RWPE2 (cell line): ENCODE data around the gene SCN5A.
A peak's percentile ranks its signal among the peaks of the same experiment; 100 is the strongest.

Experiments
- ATAC-seq: fragments of 200-7000 bp; cut with Tn5 transposase; 3 replicates; pipeline ENCODE4 v1.9.1; 2021; ENCODE audit warnings: low read depth
- DNase-seq: peaks from one replicate; pipeline ENCODE4 v3.0.0-alpha.2; 2020; ENCODE audit warnings: low spot score
- H3K27ac ChIP-seq: fragments of 450-650 bp; 2 replicates; pipeline ENCODE4 v1.5.1; 2017; ENCODE audit warnings: mild to moderate bottlenecking; ENCODE audit not compliant: poor library complexity, severe bottlenecking
- H3K27me3 ChIP-seq: fragments of 250-450 bp; sonication (Bioruptor Pico); 2 replicates; pipeline ENCODE4 v1.5.1; 2021; ENCODE audit warnings: mild to moderate bottlenecking, moderate library complexity; ENCODE audit not compliant: insufficient read depth, poor library complexity, severe bottlenecking
- H3K36me3 ChIP-seq: fragments of 250-450 bp; sonication (Bioruptor Pico); 2 replicates; pipeline ENCODE4 v1.5.1; 2020; ENCODE audit warnings: low read depth, mild to moderate bottlenecking, moderate library complexity
- H3K4me1 ChIP-seq: fragments of 250-450 bp; sonication (Bioruptor Pico); 2 replicates; pipeline ENCODE4 v1.5.1; 2021; ENCODE audit warnings: mild to moderate bottlenecking, moderate library complexity; ENCODE audit not compliant: insufficient read depth, poor library complexity, severe bottlenecking
- H3K4me3 ChIP-seq: fragments of 250-450 bp; sonication (Bioruptor Pico); 2 replicates; pipeline ENCODE4 v1.5.1; 2021; ENCODE audit warnings: mild to moderate bottlenecking, moderate library complexity; ENCODE audit not compliant: severe bottlenecking
- H3K9me3 ChIP-seq: fragments of 250-450 bp; sonication (Bioruptor Pico); 2 replicates; pipeline ENCODE4 v1.5.1; 2021; ENCODE audit warnings: mild to moderate bottlenecking, moderate library complexity; ENCODE audit not compliant: severe bottlenecking
- TF ChIP-seq, protein P1 (sequence below): fragments of 450-650 bp; IDR thresholded peaks from one replicate; pipeline ENCODE4 v1.5.1; 2017; ENCODE audit warnings: mild to moderate bottlenecking, moderate library complexity; ENCODE audit not compliant: poor library complexity, severe bottlenecking

SCN5A gene

DNA sequence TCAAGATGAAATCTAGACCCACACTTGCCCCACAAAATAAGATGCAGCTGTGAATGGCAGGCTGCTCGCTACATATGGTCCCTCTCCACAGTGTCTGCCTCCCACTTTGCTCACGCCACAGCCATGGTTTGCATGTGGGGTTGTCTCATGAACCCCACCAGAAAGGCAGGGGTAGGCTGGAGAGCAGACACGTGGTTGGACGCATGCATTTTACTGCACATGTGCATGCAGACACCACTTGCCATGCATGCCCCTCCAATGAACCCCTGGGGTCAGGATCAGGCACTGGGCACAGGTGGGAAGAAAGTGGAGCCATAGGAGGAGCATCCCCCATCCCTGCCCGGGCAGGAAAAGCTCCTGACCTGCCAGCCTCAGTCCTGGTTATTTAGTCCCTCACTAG is 20.7 kb downstream of the SCN5A start:
- H3K4me3 ChIP-seq, result no peak overlapping the region
- no peaks in the 10 kb centered on the region for H3K27me3 ChIP-seq
- no peaks in the 10 kb centered on the region for H3K9me3 ChIP-seq
- H3K36me3 ChIP-seq, result no peaks in the 10 kb centered on the region
- no peak overlapping the region for H3K27ac ChIP-seq
- TF ChIP-seq, protein P1, sequence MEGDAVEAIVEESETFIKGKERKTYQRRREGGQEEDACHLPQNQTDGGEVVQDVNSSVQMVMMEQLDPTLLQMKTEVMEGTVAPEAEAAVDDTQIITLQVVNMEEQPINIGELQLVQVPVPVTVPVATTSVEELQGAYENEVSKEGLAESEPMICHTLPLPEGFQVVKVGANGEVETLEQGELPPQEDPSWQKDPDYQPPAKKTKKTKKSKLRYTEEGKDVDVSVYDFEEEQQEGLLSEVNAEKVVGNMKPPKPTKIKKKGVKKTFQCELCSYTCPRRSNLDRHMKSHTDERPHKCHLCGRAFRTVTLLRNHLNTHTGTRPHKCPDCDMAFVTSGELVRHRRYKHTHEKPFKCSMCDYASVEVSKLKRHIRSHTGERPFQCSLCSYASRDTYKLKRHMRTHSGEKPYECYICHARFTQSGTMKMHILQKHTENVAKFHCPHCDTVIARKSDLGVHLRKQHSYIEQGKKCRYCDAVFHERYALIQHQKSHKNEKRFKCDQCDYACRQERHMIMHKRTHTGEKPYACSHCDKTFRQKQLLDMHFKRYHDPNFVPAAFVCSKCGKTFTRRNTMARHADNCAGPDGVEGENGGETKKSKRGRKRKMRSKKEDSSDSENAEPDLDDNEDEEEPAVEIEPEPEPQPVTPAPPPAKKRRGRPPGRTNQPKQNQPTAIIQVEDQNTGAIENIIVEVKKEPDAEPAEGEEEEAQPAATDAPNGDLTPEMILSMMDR, result no peak
- no peak for DNase-seq
- ATAC-seq, result no peak
- no peaks in the 10 kb centered on the region for H3K4me1 ChIP-seq

DNA sequence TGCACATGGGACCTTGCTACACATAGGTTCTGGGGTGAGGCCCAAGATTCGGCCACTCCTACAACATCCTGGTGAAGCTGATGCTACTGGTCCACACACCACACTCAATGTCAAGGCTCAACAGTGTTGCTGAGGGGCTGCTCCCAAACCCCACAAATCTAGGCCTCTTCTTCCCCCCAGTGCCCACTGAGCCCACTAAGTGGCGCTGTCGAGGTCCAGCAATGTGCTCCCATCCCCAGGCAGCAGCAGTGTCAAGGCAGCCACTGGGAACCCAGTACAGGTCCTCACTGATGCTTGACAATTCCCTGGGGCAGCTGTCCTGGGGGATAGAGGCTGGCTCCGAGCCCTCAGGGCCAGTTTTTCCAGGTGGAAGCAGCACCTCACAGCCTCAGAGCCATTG is 21.5 kb downstream of the SCN5A start:
- no peaks in the 10 kb centered on the region for H3K36me3 ChIP-seq
- no peaks in the 10 kb centered on the region for H3K27me3 ChIP-seq
- ATAC-seq (peak; percentile 29; the same call in 2 of the 3 replicates), DNase-seq (no peak)
- H3K27ac ChIP-seq, result no peak overlapping the region
- H3K4me3 ChIP-seq, result no peak overlapping the region
- H3K9me3 ChIP-seq, result no peaks in the 10 kb centered on the region
- TF ChIP-seq, protein P1, result peak; percentile 18
- no peaks in the 10 kb centered on the region for H3K4me1 ChIP-seq

DNA sequence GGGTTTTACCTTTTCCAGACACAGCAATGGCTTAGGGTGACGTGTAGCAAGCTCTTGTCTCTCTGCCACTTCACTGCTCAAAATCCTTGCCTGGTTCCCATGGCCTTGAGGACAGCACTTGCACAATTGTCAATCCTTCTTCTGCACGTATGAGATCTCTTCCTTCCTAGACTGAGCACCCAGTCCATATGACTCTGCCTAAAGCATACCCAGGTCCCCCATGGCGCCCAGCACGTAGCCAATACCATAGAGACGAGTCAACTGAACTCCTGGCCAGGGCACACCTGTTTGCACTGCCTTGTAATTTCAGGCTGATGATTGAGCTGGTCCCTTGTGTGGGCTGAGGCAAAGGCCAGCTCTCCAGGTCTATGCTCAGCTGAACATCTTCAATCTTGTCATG is 23.3 kb downstream of the SCN5A start:
- Histone ChIP-seq H3K27me3 (no peaks in the 10 kb centered on the region), H3K4me1 (no peaks in the 10 kb centered on the region), H3K36me3 (no peaks in the 10 kb centered on the region), H3K9me3 (no peaks in the 10 kb centered on the region), H3K4me3 (no peak overlapping the region), H3K27ac (no peak overlapping the region)
- TF ChIP-seq, protein P1, result no peak
- ATAC-seq, result peak; percentile 17; the same call in 1 of the 3 replicates
- DNase-seq, result no peak

DNA sequence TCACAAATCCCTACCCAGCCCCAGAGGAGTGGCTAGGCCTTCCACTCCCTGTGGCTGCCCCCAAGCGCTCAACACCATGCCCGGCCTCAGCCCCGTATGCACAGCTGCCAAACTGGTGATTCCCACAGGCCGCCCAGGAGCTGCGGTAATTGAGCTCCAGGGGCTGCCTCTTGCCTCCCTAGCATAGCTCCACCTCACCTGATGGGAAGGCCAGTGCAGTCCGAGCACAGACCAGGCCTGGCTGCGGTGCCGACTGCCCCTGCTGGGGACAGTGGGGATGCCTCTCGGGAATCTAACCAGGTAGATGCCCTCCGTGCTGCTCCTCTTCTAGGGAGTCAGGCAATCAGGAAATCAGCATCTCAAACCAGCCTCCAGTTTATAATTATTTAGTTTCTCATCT is 25.9 kb downstream of the SCN5A start:
- no peak for ATAC-seq
- no peak for DNase-seq
- no peaks in the 10 kb centered on the region for H3K9me3 ChIP-seq
- no peak overlapping the region for H3K27ac ChIP-seq
- no peaks in the 10 kb centered on the region for H3K27me3 ChIP-seq
- H3K4me3 ChIP-seq, result no peak overlapping the region
- no peaks in the 10 kb centered on the region for H3K36me3 ChIP-seq
- H3K4me1 ChIP-seq, result no peaks in the 10 kb centered on the region
- TF ChIP-seq, protein P1, result no peak

DNA sequence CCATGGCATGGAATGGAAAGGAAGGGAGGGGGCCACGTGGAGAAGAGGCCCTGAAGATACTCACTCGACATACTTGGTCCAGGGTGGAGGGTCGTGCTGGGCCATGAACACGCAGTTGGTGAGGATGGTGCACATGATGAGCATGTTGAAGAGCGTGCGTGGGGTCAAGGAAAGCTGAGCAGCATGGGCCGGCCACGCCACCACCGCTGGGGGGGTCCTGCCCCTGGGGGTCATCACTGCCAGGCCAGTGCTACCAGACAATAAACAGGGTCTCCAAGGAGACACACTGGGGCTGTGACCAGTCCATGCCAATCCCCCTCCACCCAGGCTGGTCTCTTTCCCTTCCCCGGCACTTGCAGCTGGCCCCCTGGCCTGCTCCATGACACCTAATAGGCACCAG is 27.2 kb downstream of the SCN5A start:
- TF ChIP-seq, protein P1, result no peak
- ATAC-seq, result no peak
- Histone ChIP-seq H3K27me3 (no peaks in the 10 kb centered on the region), H3K4me1 (no peaks in the 10 kb centered on the region), H3K9me3 (no peaks in the 10 kb centered on the region), H3K36me3 (no peaks in the 10 kb centered on the region), H3K4me3 (no peak overlapping the region), H3K27ac (no peak overlapping the region)
- no peak for DNase-seq
